Colonic mucosa (tissue), 4 donors: ENCODE measurements around the gene OGA. TPM values are rescaled to one million over a fixed set of nuclear protein-coding genes. Genes with fewer than 3 reads are reported as not detected.

Experiments
- DNase-seq: peaks from one replicate; pipeline ENCODE4 v3.0.0-alpha.2; 2020
- H3K27ac ChIP-seq: fragments of 200-600 bp; one replicate; pipeline ENCODE4 v1.8.0; 2021
- H3K27me3 ChIP-seq: fragments of 200-600 bp; one replicate; pipeline ENCODE4 v1.8.0; 2021
- H3K36me3 ChIP-seq: fragments of 200-600 bp; one replicate; pipeline ENCODE4 v1.8.0; 2021
- H3K4me1 ChIP-seq: fragments of 200-600 bp; one replicate; pipeline ENCODE4 v1.8.0; 2021; ENCODE audit warnings: mild to moderate bottlenecking
- H3K4me3 ChIP-seq: fragments of 200-600 bp; one replicate; pipeline ENCODE4 v1.8.0; 2021
- H3K9ac ChIP-seq, 2 donors: one replicate each; pipeline ENCODE4 v1.7.0; 2013; ENCODE audit warnings: control low read depth in 2 of 2, low read depth in 2 of 2, low read length in 2 of 2
- H3K9me3 ChIP-seq: fragments of 200-600 bp; one replicate; pipeline ENCODE4 v1.8.0; 2021
- CTCF ChIP-seq: fragments of 200-600 bp; IDR thresholded peaks from one replicate; pipeline ENCODE4 v1.8.0; 2022; ENCODE audit warnings: antibody characterized with exemption, mild to moderate bottlenecking
- intact Hi-C: fragments of 100-400 bp; cut with DNase I; formaldehyde crosslinking; loops from one replicate; pipeline ENCODE4 v1.14.1; 2022
- total RNA-seq, 2 donors: library from RNA; stranded (reverse); fragmentation: NEBNext Ultra II Directional in 1 of 2; extraction: Animal tissue kit (Norgen Biotek cat#: 25700) in 1 of 2; gene quantifications; one replicate each; pipeline ENCODE4 v1.2.1, GENCODE V29; 2021
- donor health status: healthy.
- donor health status: DM: no; HTN: no; CAD: no.
- donor health status: DM: no; HTN: no; CAD: no.

The OGA gene
- total RNA-seq, 2 donors from 2014 or later: 70.4 to 77.8 TPM

GRCh38 chr10:101829561-101830315, 11.5 kb upstream of the OGA start:
- no peaks in the 10 kb centered on the region for H3K27me3 ChIP-seq
- no peaks in the 10 kb centered on the region for H3K36me3 ChIP-seq
- TF ChIP-seq CTCF: no peak
- H3K4me1 ChIP-seq: peaks cover 7% of the 10 kb centered on the region
- peak overlapping the region; percentile 50 for H3K27ac ChIP-seq
- peak overlapping the region in 1 of 2 donors; percentile 54 for H3K9ac ChIP-seq
- intact Hi-C loops: no loop called here
- peak; percentile 77 for DNase-seq
- peak overlapping the region; percentile 53 for H3K4me3 ChIP-seq
- H3K9me3 ChIP-seq: no peaks in the 10 kb centered on the region

- Histone ChIP-seq H3K4me1 (peaks cover 7% of the 10 kb centered on the region), H3K27me3 (no peaks in the 10 kb centered on the region), H3K9ac (no peak overlapping the region), H3K27ac (no peak overlapping the region), H3K9me3 (no peaks in the 10 kb centered on the region), H3K36me3 (no peaks in the 10 kb centered on the region), H3K4me3 (no peak overlapping the region)
- intact Hi-C loops: no loop called here
- peak; percentile 35 for DNase-seq
- TF ChIP-seq CTCF: no peak
Observed at GRCh38 chr10:101828766-101829551, 10.7 kb upstream of the OGA start.

DNA sequence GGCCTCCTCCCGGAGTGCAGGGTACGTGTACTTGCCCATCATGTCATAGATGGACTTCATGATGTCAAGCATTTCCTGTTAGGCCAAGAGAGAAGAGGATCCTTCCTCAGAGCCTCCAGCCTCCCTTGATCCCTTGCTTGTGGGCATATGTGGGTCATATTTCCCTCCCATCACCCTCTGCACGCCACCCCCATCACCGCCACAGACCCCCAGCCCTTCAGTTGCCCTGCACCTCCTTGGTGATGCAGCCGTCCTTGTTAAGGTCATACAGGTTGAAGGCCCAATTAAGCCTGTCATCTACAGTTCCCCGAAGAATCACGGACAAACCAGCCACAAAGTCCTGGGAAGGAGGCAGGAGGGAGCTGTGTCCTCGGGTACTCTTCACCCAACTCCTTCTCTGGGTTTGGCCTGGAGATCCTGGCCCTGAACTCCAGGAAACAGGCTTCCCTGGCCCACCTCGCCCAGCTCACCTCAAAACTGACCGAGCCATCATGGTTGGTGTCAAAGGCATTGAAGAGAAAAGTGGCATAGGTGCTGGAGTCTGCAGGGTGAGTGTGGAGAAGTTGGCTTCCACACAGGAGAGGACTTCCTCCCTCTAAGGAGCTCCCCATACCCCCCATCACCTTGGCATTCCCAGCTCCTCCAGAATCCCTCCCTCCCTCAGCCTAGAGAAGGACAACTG, 9.8 kb upstream of the OGA start:
- no peak for TF ChIP-seq CTCF
- no peak overlapping the region for H3K9ac ChIP-seq
- no peak overlapping the region for H3K4me3 ChIP-seq
- no peak overlapping the region for H3K27ac ChIP-seq
- no peak for DNase-seq
- H3K36me3 ChIP-seq: no peaks in the 10 kb centered on the region
- H3K27me3 ChIP-seq: no peaks in the 10 kb centered on the region
- H3K4me1 ChIP-seq: peaks cover 7% of the 10 kb centered on the region
- intact Hi-C loops: no loop called here
- no peaks in the 10 kb centered on the region for H3K9me3 ChIP-seq

- H3K9me3 ChIP-seq: no peaks in the 10 kb centered on the region
- no peak overlapping the region for H3K27ac ChIP-seq
- no peaks in the 10 kb centered on the region for H3K27me3 ChIP-seq
- H3K36me3 ChIP-seq: no peaks in the 10 kb centered on the region
- peaks cover 7% of the 10 kb centered on the region for H3K4me1 ChIP-seq
- no peak overlapping the region for H3K4me3 ChIP-seq
- DNase-seq: no peak
- intact Hi-C loops: no loop called here
- TF ChIP-seq CTCF: no peak
- no peak overlapping the region for H3K9ac ChIP-seq
Observed at GRCh38 chr10:101826852-101827434, 8.7 kb upstream of the OGA start.

DNA sequence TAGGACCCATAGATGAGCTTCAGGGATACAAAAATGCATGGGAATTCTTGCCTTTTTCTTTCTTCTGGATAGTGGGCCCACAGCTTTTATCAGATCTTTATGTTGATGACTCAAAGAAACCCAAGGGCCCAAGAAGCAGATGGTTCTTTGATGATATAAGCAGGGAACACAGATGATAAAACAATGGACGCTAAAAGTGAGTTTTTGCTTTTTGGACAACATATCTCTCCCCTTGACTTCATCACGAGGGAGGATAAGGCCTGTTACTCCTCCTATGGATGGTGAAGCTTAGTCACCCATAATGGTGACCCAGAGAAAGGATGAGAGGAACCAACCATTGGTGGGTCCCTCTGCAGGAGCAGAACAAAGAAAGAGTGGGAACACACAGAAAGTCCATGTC, 6.5 kb upstream of the OGA start:
- no peak for DNase-seq
- Histone ChIP-seq H3K4me1 (no peaks in the 10 kb centered on the region), H3K9me3 (no peaks in the 10 kb centered on the region), H3K36me3 (no peaks in the 10 kb centered on the region), H3K27ac (no peak overlapping the region), H3K9ac (no peak overlapping the region), H3K27me3 (no peaks in the 10 kb centered on the region), H3K4me3 (no peak overlapping the region)
- TF ChIP-seq CTCF: no peak
- intact Hi-C loops: no loop called here
